VCaP (cell line): Measurements from ENCODE around the gene SUDS3.

Experiments used
- H3K27ac ChIP-seq: fragments of 450-650 bp; 2 replicates; pipeline ENCODE4 v1.5.1; 2017
- TF ChIP-seq, protein P1 (sequence below): fragments of 450-650 bp; conservative IDR thresholded peaks from 2 replicates; pipeline ENCODE4 v1.5.1; 2017; ENCODE audit warnings: mild to moderate bottlenecking, moderate library complexity

SUDS3 gene

DNA sequence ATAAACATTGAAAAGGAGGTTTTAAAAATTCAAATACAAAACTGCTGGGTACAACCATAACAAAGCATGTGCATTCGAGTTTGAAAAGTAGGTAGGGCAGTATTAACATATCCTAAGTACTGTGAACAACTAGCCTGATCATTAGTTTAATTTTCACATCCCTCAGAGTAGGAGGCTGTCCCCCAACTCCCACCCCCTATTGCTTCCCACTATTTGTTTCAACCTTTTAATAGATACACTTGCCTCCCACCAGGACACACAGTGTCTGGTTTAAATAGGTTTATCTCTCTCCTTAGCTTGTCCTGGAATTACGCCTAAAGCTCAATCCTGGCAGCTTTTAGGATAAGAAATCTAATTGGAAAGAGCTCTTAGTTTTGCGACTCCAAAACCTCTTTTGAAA is 5.8 kb upstream of the SUDS3 start:
- TF ChIP-seq, protein P1, sequence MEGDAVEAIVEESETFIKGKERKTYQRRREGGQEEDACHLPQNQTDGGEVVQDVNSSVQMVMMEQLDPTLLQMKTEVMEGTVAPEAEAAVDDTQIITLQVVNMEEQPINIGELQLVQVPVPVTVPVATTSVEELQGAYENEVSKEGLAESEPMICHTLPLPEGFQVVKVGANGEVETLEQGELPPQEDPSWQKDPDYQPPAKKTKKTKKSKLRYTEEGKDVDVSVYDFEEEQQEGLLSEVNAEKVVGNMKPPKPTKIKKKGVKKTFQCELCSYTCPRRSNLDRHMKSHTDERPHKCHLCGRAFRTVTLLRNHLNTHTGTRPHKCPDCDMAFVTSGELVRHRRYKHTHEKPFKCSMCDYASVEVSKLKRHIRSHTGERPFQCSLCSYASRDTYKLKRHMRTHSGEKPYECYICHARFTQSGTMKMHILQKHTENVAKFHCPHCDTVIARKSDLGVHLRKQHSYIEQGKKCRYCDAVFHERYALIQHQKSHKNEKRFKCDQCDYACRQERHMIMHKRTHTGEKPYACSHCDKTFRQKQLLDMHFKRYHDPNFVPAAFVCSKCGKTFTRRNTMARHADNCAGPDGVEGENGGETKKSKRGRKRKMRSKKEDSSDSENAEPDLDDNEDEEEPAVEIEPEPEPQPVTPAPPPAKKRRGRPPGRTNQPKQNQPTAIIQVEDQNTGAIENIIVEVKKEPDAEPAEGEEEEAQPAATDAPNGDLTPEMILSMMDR = no peak
- peak overlapping the region; percentile 83 for H3K27ac ChIP-seq

DNA sequence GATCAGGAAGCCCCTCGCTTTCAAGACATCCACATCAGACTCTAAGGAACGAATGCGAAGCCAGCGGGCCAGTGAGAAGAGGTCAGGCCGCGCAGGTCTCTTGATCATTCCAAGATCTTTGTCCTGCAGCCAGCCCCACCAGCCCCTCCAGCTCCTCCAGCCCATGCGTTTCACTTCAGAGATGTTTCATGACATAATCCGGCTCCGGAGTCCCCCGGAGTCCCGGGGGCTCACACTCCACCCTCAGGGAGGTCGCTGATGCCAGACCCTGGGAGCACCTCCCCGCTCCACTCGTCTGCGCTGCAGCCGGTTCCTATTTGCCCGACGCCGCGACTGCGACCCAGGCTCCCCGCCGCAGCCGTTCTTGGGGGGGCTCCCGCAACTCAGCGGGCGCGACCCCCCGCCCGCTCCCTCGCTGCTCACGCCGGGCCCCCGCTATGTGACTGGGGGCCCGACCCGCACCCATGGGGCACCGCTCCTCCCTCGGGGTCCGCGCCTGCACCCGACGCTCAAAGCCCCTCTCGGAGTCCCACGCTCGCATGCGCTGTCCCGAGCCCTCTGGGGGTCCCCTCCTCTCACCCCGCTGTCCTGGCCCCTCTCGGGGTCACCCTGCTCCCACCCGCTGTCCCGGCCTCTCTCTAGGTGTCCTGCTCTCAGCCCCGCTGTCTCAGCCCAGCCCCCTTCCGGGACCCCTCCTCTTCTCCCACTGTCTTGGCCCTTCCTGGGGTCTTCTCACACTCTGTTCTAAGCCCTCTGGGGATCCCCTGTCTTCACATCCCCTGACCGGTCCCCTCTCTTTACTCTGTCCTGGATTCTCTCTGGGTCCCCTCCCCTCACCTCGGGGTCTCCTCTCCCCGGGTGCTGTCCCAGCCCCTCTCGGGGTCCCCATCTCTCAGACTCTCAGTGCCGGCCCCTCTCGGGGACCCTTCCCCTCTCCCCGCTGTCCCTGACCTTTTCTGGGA is 4.8 kb upstream of the SUDS3 start:
- H3K27ac ChIP-seq = peak overlapping the region; percentile 83
- TF ChIP-seq, protein P1 = no peak

DNA sequence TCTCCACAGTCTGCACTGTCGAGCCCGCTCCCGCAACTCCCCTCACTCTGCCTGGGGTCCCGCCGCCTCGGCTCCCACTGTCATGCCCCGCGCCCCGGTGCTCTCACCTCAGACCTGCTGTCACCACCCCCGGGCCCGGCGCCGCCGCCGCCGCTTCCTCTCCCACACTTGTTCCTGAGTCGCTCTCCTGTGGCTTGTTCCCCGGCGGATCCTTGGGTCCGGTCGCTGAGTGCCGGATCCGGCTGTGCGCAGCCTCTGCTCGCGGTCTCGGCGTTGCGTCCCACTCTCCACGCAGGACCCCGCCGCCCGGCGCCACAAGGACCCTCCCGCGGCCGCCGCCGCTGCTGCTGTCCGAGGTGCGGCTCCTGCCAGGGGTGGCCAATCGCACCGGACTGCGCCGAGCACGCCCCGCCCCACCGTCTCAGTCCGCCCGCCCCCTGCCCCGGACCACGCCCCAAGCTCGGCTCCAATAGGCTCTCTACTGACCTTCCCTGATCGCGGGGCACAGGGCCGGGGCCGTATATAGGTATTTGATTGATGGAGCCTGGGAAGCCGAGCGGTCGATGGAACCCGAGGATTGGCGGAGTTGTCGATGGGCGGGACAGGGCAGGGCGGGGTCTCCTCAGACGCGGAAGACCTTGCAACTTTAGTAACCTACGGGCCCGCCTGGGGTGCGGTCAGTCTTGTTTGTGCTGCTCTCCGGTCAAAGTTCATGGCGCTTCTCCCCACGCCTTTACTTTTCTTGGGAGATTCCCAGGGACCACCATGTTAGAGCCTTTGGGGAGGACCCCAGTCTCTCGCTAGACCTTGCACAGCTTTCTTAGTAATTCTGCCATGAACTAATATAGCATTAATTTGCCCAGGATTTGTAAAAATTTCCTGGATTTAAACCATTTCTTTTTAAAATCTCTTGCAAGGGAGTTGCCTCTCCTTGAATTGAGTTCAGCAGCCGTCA is 3.5 kb upstream of the SUDS3 start, which contains the start of gene TAOK3:
Gene TAOK3 (minus strand): TSS at position 367 of the 955 bp plus-strand sequence. CDS start 117,340 bp downstream, outside the sequence.
- peak within 1 kb of the TSS; percentile 83 for H3K27ac ChIP-seq
- TF ChIP-seq, protein P1 = no peak

DNA sequence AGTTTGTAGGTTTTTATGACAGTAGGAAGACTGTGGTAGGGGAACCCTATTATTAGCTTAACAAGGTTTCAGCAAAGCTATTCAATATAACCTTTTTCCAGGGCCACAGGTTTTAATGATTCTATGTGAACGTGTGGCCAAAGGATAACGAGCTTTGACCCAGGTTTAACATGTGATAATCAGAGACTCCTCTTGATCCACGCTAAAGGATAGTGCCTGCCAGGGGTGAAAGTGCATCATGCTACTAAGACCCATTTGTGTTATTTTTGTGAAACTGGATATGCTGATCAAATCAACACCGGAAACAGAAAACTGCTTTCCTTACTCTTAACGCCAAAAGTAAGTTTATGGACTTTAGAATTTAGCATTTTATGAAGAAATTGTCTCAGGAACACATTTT is 2.7 kb upstream of the SUDS3 start:
- TF ChIP-seq, protein P1 = no peak
- peak overlapping the region; percentile 83; the same call in 1 of the 2 replicates for H3K27ac ChIP-seq

DNA sequence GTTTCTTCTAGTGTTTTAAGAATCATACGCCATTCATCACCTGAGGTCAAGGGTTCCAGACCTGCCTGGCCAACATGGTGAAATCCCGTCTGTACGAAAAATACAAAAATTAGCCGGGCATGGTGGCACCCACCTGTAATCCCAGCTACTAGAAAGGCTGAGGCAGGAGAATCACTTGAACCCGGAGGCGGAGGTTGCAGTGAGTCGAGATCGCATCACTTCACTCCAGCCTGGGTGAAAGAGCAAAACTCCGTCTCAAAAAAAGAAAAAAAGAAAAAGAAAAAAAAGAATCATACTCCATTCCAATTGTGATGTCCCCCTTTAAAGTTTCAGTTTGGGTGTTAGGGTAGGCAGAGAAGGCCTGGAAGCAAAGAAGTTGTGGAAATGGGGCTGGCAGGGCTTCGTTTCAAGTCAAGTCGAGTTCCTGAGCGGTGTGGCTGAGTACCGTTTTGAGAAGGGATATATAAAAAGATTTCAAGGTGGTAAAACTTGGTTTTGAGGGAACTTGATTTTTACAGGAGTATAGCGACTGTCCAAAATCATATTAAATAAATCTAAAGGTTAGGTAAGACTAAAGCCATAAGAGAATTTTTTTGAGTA is 2.1 kb upstream of the SUDS3 start:
- no peak overlapping the region for H3K27ac ChIP-seq
- TF ChIP-seq, protein P1 = no peak

DNA sequence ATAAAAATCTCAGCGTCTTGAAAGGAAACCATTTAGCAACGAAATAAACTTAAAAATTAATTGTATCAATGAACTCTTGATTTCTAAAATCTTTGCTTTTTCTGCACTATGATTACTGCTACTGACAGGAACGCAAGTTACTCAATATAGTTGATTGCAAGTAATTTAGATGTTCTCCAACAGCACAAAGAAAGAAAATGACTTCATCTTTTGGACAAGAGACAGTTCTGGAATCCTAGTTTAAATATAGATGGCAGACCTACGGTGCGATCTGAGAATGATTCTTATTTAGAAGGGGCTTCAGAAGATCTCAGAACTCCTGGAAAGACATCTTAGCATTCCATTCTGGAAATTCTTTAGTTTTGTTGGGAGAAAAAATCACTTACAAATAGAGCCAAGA is 1.4 kb upstream of the SUDS3 start:
- TF ChIP-seq, protein P1 = no peak
- H3K27ac ChIP-seq = no peak overlapping the region
